ENCODE data around the gene LANCL2.

GRCh38 chr7:55369427-55370400 is 4.6 kb downstream of the LANCL2 start:
- TF ChIP-seq POLR2A (IDR thresholded peaks at IDR 0.05) (no peak), CTCF (IDR thresholded peaks at IDR 0.05) (no peak)
